ENCODE measurements around the gene ATP6V1C2. TPM values are rescaled to one million over a fixed set of nuclear protein-coding genes. Genes with fewer than 3 reads are reported as not detected.

The ATP6V1C2 gene
- total and polyA plus RNA-seq, 2 donors (not counting 3 experiments of a cell fraction or from before 2014, with no cell fraction given): 0.03 to 0.13 TPM

GRCh38 chr2:10792660-10793400 lies 71.4 kb downstream of the ATP6V1C2 start:
- ChIA-PET CTCF (no interaction called here), POLR2A (no interaction called here)
- no peak for DNase-seq (ENCODE audit: low read depth, low spot score)
- no peak overlapping the region for H3K27ac ChIP-seq (ENCODE audit: insufficient read depth, low read depth, low read length)
- no peaks in the 10 kb centered on the region for H3K27me3 ChIP-seq (ENCODE audit: control insufficient read depth in 2 of 2, insufficient read depth in 2 of 2, low read length in 2 of 2)
- no peaks in the 10 kb centered on the region for H3K9me3 ChIP-seq (replicated peaks; ENCODE audit: control insufficient read depth, insufficient read depth, low read length)
- intact Hi-C loops (cut with micrococcal nuclease): no loop called here
- no peak overlapping the region for H3K4me2 ChIP-seq (ENCODE audit: insufficient read depth, low read length)
- H3K4me3 ChIP-seq (replicated peaks in 1 of 3; ENCODE audit: insufficient read depth in 1 of 3, low read depth in 1 of 3, low read length in 3 of 3): no peak overlapping the region
- H3K9me1 ChIP-seq (replicated peaks; ENCODE audit: control insufficient read depth, extremely low read depth, insufficient read depth, low read length): no peaks in the 10 kb centered on the region
- no peaks in the 10 kb centered on the region for H3K4me1 ChIP-seq (ENCODE audit: control insufficient read depth, extremely low read depth, insufficient read depth, low read length)
- no peak for TF ChIP-seq CTCF (IDR thresholded peaks at IDR 0.05; ENCODE audit: extremely low read depth in 1 of 2, insufficient read depth in 1 of 2, low read depth in 1 of 2, low read length in 2 of 2)
- no peak for TF ChIP-seq JUN (IDR thresholded peaks at IDR 0.05; ENCODE audit: borderline replicate concordance, insufficient read depth, insufficient read length, low read depth)
- no peak for TF ChIP-seq MYC (IDR thresholded peaks at IDR 0.05; ENCODE audit: low read depth, low read length)
- TF ChIP-seq POLR2AphosphoS5 (IDR thresholded peaks at IDR 0.05; ENCODE audit: insufficient read depth, low read depth, low read length): no peak
- TF ChIP-seq POLR2A (IDR thresholded peaks at IDR 0.05; ENCODE audit: low read depth, low read length): no peak
- no peak for TF ChIP-seq EZH2 (IDR thresholded peaks at IDR 0.05; ENCODE audit: borderline replicate concordance, low read depth, low read length, severe bottlenecking)
- no peak for TF ChIP-seq FOS (IDR thresholded peaks at IDR 0.05; ENCODE audit: borderline replicate concordance, insufficient read depth, low read length)
- no peak for TF ChIP-seq GATA2 (IDR thresholded peaks at IDR 0.05; ENCODE audit: insufficient read depth, insufficient read length, low read depth, low read length)
- peaks cover 26% of the 10 kb centered on the region for H3K79me2 ChIP-seq (ENCODE audit: control insufficient read depth, insufficient read depth, low read length)
- no peak overlapping the region for H3K9ac ChIP-seq (replicated peaks; ENCODE audit: extremely low read depth, insufficient read depth, low read length)
- no peak overlapping the region for H2AFZ ChIP-seq (ENCODE audit: low read depth, low read length)
- dilution Hi-C loops (cut with MboI; ENCODE audit: extremely low pct_ligation_motif_present, low sequenced_read_pairs): no loop called here
- H4K20me1 ChIP-seq (replicated peaks; ENCODE audit: control insufficient read depth, extremely low read depth, insufficient read depth, low read length): peaks cover 2% of the 10 kb centered on the region
- peaks cover 33 to 48% of the 10 kb centered on the region in 2 experiments for H3K36me3 ChIP-seq (ENCODE audit: control insufficient read depth in 2 of 2, extremely low read depth in 1 of 2, insufficient read depth in 2 of 2, low read length in 2 of 2)
- BruUV-seq (replicated peaks): no TSS peak
- no peak for FAIRE-seq

Data from endothelial cell of umbilical vein (primary cell).